HG03558 (cell line): ENCODE results near the gene CRTAC1.

Source experiments
- ATAC-seq: cut with Tn5 transposase; IDR thresholded peaks from one replicate; pipeline ENCODE4 v1.9.1; 2021; ENCODE audit warnings: moderate number of reproducible peaks; ENCODE audit not compliant: unreplicated experiment; ENCODE audit errors: extremely low read depth

Gene CRTAC1

GRCh38 chr10:98031440-98031839 is 1.0 kb upstream of the CRTAC1 start:
- ATAC-seq, result no peak

- ATAC-seq, result no peak
Observed at GRCh38 chr10:98030991-98031431, 590 bp upstream of the CRTAC1 start.

- ATAC-seq, result no peak
Observed at GRCh38 chr10:98029149-98030092, 1.0 kb downstream of the CRTAC1 start.

- no peak for ATAC-seq
Observed at GRCh38 chr10:98028168-98028770, 2.2 kb downstream of the CRTAC1 start.

GRCh38 chr10:98023024-98023423 is 7.4 kb downstream of the CRTAC1 start:
- ATAC-seq, result no peak

- ATAC-seq, result no peak
Observed at GRCh38 chr10:98020784-98021183, 9.6 kb downstream of the CRTAC1 start.

GRCh38 chr10:98020254-98020653 is 10.2 kb downstream of the CRTAC1 start:
- ATAC-seq, result no peak

GRCh38 chr10:98019784-98020183 is 10.6 kb downstream of the CRTAC1 start:
- ATAC-seq, result no peak

GRCh38 chr10:98016772-98017475 is 13.5 kb downstream of the CRTAC1 start:
- no peak for ATAC-seq

GRCh38 chr10:98013776-98014175 is 16.6 kb downstream of the CRTAC1 start:
- no peak for ATAC-seq

- ATAC-seq, result no peak
Observed at GRCh38 chr10:98013122-98013521, 17.3 kb downstream of the CRTAC1 start.

GRCh38 chr10:98012644-98013043 is 17.8 kb downstream of the CRTAC1 start:
- ATAC-seq, result no peak

- no peak for ATAC-seq
Observed at GRCh38 chr10:98010939-98011685, 19.3 kb downstream of the CRTAC1 start.

GRCh38 chr10:98006266-98006665 is 24.2 kb downstream of the CRTAC1 start:
- no peak for ATAC-seq

GRCh38 chr10:98001736-98002135 is 28.7 kb downstream of the CRTAC1 start:
- no peak for ATAC-seq

- no peak for ATAC-seq
Observed at GRCh38 chr10:98000346-98000745, 30.1 kb downstream of the CRTAC1 start.

GRCh38 chr10:97999923-98000248 is 30.5 kb downstream of the CRTAC1 start:
- ATAC-seq, result no peak

- no peak for ATAC-seq
Observed at GRCh38 chr10:97999066-97999922, 31.1 kb downstream of the CRTAC1 start.

- ATAC-seq, result no peak
Observed at GRCh38 chr10:97991871-97992270, 38.5 kb downstream of the CRTAC1 start.
